H1 (cell line): ENCODE data around the gene OGFOD3.

Experiments
- CBX5 ChIP-seq: fragments of 300-800, 300-1000 bp; sonication (generic); IDR thresholded peaks from 2 replicates; pipeline ENCODE4 v1.7.1; 2016; ENCODE audit warnings: antibody characterized with exemption, low read length, low read depth
- CTCF ChIP-seq, 3 experiments: IDR thresholded peaks; 1 replicate in 2 of 3; 2 replicates in 1 of 3; pipeline versions ENCODE4 v1.5.1 to v1.6.1; 2011; ENCODE audit warnings: low read length in 3 of 3, mild to moderate bottlenecking in 3 of 3, inconsistent platforms in 2 of 3, low read depth in 1 of 3, moderate library complexity in 1 of 3; ENCODE audit not compliant: insufficient read depth in 1 of 3; ENCODE audit errors: control extremely low read depth in 1 of 3
- EZH2 ChIP-seq: fragments of 200-600 bp; sonication (generic); IDR thresholded peaks from 2 replicates; pipeline ENCODE4 v1.7.1; 2012; ENCODE audit warnings: low read depth, mild to moderate bottlenecking, moderate library complexity, low read length, inconsistent platforms; ENCODE audit not compliant: severe bottlenecking
- JUND ChIP-seq: IDR thresholded peaks from 2 replicates; pipeline ENCODE4 v1.6.1; 2011; ENCODE audit warnings: mild to moderate bottlenecking, improper control_type of control experiment, low read length
- POLR2A ChIP-seq, 2 experiments: IDR thresholded peaks; 1 replicate in 1 of 2; 2 replicates in 1 of 2; pipeline ENCODE4 v1.6.1; 2011; ENCODE audit warnings: low read depth in 2 of 2, low read length in 2 of 2, mild to moderate bottlenecking in 2 of 2; ENCODE audit errors: control extremely low read depth in 1 of 2
- POLR2AphosphoS5 ChIP-seq: IDR thresholded peaks from 2 replicates; pipeline ENCODE4 v1.6.1; 2011; ENCODE audit warnings: low read depth, low read length
- TEAD4 ChIP-seq: IDR thresholded peaks from 2 replicates; pipeline ENCODE4 v1.6.1; 2012; ENCODE audit warnings: low read depth, low read length, inconsistent platforms, mixed read lengths

- TF ChIP-seq CTCF (IDR thresholded peaks at IDR 0.05; ENCODE audit: control extremely low read depth in 1 of 3, insufficient read depth in 1 of 3, low read depth in 1 of 3, low read length in 3 of 3) (no peak), EZH2 (no peak), POLR2AphosphoS5 (no peak), JUND (no peak), CBX5 (no peak), TEAD4 (no peak), POLR2A (IDR thresholded peaks at IDR 0.05; ENCODE audit: control extremely low read depth in 1 of 2, low read depth in 2 of 2, low read length in 2 of 2) (no peak)
These were observed 28.1 kb downstream of the OGFOD3 start for GRCh38 chr17:82390015-82390859.
